Measurements from ENCODE around the gene POLN. TPM values are rescaled to one million over a fixed set of nuclear protein-coding genes. Genes with fewer than 3 reads are reported as not detected.

POLN gene
- total and polyA plus RNA-seq, 2 experiments from 2014 or later, result 1.8 to 4.0 TPM

DNA sequence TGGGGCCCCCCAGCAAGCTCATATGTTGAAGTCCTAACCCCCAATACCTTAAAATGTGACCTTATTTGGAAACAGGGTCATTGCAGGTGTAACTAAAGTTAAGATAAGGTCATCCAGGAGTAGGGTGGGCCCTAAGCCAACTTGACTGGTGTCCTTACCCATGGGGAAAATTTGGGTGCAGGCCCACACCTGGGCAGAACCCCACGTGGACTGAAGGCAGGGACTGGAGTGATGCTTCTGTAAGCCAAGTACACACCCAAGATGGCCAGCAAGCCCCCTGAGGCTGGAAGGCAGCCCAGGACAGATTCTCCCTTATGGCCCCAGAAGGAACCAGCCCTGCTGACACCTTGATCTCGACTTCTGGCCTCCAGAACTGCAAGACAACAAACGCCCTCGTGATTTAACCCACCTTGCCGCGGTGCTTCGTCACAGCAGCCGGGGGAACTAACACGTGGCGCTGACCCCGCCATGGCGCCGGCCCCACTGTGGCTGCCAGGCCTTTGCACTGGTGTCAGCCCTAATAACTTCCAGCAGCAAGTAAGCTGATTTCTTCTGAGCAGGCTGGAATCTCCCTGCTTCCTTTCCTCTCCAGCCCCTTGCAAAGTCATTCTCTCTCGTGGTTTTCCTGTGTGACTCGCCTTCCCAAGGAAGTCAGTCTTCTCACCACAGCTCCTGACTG is 43.2 kb upstream of the POLN start:
- no peaks in the 10 kb centered on the region for H3K4me1 ChIP-seq (ENCODE audit: insufficient read depth)
- no peaks in the 10 kb centered on the region for H3K27me3 ChIP-seq (ENCODE audit: insufficient read depth)
- ATAC-seq (no peak), DNase-seq (ENCODE audit: low spot score) (no peak)
- H3K4me3 Mint-ChIP-seq, result no peak overlapping the region
- no peaks in the 10 kb centered on the region for H3K9me2 ChIP-seq (ENCODE audit: insufficient read depth)
- H3K4me2 ChIP-seq, result no peak overlapping the region
- peaks cover 9% of the 10 kb centered on the region for H3K4me1 Mint-ChIP-seq
- H2AFZ ChIP-seq, result no peak overlapping the region
- no peak overlapping the region for H3K27ac Mint-ChIP-seq
- no peaks in the 10 kb centered on the region for H3F3A ChIP-seq (replicated peaks; ENCODE audit: low read depth)
- H3K36me3 ChIP-seq (ENCODE audit: insufficient read depth), result no peaks in the 10 kb centered on the region
- no peak for TF ChIP-seq POLR2AphosphoS5 (IDR thresholded peaks at IDR 0.05; ENCODE audit: low read depth)
- TF ChIP-seq EZH2phosphoT487 (IDR thresholded peaks at IDR 0.05; ENCODE audit: unreplicated experiment), result no peak
- TF ChIP-seq, protein P1, sequence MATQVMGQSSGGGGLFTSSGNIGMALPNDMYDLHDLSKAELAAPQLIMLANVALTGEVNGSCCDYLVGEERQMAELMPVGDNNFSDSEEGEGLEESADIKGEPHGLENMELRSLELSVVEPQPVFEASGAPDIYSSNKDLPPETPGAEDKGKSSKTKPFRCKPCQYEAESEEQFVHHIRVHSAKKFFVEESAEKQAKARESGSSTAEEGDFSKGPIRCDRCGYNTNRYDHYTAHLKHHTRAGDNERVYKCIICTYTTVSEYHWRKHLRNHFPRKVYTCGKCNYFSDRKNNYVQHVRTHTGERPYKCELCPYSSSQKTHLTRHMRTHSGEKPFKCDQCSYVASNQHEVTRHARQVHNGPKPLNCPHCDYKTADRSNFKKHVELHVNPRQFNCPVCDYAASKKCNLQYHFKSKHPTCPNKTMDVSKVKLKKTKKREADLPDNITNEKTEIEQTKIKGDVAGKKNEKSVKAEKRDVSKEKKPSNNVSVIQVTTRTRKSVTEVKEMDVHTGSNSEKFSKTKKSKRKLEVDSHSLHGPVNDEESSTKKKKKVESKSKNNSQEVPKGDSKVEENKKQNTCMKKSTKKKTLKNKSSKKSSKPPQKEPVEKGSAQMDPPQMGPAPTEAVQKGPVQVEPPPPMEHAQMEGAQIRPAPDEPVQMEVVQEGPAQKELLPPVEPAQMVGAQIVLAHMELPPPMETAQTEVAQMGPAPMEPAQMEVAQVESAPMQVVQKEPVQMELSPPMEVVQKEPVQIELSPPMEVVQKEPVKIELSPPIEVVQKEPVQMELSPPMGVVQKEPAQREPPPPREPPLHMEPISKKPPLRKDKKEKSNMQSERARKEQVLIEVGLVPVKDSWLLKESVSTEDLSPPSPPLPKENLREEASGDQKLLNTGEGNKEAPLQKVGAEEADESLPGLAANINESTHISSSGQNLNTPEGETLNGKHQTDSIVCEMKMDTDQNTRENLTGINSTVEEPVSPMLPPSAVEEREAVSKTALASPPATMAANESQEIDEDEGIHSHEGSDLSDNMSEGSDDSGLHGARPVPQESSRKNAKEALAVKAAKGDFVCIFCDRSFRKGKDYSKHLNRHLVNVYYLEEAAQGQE (IDR thresholded peaks at IDR 0.05; ENCODE audit: unreplicated experiment), result no peak
- no peak for TF ChIP-seq ZNF331 (CRISPR knock-in tag; IDR thresholded peaks at IDR 0.05; ENCODE audit: low read depth)
- no peak for TF ChIP-seq NANOG (IDR thresholded peaks at IDR 0.05; ENCODE audit: borderline replicate concordance)
- TF ChIP-seq, protein P2, sequence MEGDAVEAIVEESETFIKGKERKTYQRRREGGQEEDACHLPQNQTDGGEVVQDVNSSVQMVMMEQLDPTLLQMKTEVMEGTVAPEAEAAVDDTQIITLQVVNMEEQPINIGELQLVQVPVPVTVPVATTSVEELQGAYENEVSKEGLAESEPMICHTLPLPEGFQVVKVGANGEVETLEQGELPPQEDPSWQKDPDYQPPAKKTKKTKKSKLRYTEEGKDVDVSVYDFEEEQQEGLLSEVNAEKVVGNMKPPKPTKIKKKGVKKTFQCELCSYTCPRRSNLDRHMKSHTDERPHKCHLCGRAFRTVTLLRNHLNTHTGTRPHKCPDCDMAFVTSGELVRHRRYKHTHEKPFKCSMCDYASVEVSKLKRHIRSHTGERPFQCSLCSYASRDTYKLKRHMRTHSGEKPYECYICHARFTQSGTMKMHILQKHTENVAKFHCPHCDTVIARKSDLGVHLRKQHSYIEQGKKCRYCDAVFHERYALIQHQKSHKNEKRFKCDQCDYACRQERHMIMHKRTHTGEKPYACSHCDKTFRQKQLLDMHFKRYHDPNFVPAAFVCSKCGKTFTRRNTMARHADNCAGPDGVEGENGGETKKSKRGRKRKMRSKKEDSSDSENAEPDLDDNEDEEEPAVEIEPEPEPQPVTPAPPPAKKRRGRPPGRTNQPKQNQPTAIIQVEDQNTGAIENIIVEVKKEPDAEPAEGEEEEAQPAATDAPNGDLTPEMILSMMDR (conservative IDR thresholded peaks at IDR 0.05; ENCODE audit: low read depth in 2 of 2), result no peak
- TF ChIP-seq, protein P3, sequence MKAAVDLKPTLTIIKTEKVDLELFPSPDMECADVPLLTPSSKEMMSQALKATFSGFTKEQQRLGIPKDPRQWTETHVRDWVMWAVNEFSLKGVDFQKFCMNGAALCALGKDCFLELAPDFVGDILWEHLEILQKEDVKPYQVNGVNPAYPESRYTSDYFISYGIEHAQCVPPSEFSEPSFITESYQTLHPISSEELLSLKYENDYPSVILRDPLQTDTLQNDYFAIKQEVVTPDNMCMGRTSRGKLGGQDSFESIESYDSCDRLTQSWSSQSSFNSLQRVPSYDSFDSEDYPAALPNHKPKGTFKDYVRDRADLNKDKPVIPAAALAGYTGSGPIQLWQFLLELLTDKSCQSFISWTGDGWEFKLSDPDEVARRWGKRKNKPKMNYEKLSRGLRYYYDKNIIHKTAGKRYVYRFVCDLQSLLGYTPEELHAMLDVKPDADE (IDR thresholded peaks at IDR 0.05), result no peak
- TF ChIP-seq CREB1 (CRISPR knock-in tag; IDR thresholded peaks at IDR 0.05; ENCODE audit: low read depth), result no peak
- no peak for TF ChIP-seq EZH2 (IDR thresholded peaks at IDR 0.05; ENCODE audit: low read depth, unreplicated experiment)
- TF ChIP-seq, protein P4, sequence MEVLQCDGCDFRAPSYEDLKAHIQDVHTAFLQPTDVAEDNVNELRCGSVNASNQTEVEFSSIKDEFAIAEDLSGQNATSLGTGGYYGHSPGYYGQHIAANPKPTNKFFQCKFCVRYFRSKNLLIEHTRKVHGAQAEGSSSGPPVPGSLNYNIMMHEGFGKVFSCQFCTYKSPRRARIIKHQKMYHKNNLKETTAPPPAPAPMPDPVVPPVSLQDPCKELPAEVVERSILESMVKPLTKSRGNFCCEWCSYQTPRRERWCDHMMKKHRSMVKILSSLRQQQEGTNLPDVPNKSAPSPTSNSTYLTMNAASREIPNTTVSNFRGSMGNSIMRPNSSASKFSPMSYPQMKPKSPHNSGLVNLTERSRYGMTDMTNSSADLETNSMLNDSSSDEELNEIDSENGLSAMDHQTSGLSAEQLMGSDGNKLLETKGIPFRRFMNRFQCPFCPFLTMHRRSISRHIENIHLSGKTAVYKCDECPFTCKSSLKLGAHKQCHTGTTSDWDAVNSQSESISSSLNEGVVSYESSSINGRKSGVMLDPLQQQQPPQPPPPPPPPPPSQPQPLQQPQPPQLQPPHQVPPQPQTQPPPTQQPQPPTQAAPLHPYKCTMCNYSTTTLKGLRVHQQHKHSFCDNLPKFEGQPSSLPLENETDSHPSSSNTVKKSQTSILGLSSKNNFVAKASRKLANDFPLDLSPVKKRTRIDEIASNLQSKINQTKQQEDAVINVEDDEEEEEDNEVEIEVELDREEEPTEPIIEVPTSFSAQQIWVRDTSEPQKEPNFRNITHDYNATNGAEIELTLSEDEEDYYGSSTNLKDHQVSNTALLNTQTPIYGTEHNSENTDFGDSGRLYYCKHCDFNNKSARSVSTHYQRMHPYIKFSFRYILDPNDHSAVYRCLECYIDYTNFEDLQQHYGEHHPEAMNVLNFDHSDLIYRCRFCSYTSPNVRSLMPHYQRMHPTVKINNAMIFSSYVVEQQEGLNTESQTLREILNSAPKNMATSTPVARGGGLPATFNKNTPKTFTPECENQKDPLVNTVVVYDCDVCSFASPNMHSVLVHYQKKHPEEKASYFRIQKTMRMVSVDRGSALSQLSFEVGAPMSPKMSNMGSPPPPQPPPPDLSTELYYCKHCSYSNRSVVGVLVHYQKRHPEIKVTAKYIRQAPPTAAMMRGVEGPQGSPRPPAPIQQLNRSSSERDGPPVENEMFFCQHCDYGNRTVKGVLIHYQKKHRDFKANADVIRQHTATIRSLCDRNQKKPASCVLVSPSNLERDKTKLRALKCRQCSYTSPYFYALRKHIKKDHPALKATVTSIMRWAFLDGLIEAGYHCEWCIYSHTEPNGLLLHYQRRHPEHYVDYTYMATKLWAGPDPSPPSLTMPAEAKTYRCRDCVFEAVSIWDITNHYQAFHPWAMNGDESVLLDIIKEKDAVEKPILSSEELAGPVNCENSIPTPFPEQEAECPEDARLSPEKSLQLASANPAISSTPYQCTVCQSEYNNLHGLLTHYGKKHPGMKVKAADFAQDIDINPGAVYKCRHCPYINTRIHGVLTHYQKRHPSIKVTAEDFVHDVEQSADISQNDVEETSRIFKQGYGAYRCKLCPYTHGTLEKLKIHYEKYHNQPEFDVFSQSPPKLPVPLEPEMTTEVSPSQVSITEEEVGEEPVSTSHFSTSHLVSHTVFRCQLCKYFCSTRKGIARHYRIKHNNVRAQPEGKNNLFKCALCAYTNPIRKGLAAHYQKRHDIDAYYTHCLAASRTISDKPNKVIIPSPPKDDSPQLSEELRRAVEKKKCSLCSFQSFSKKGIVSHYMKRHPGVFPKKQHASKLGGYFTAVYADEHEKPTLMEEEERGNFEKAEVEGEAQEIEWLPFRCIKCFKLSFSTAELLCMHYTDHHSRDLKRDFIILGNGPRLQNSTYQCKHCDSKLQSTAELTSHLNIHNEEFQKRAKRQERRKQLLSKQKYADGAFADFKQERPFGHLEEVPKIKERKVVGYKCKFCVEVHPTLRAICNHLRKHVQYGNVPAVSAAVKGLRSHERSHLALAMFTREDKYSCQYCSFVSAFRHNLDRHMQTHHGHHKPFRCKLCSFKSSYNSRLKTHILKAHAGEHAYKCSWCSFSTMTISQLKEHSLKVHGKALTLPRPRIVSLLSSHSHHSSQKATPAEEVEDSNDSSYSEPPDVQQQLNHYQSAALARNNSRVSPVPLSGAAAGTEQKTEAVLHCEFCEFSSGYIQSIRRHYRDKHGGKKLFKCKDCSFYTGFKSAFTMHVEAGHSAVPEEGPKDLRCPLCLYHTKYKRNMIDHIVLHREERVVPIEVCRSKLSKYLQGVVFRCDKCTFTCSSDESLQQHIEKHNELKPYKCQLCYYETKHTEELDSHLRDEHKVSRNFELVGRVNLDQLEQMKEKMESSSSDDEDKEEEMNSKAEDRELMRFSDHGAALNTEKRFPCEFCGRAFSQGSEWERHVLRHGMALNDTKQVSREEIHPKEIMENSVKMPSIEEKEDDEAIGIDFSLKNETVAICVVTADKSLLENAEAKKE (CRISPR knock-in tag; IDR thresholded peaks at IDR 0.05), result no peak
- no peak for TF ChIP-seq ZNF114 (CRISPR knock-in tag; IDR thresholded peaks at IDR 0.05)
- TF ChIP-seq STAT1 (IDR thresholded peaks at IDR 0.05; ENCODE audit: unreplicated experiment), result no peak
- no peaks in the 10 kb centered on the region for H4K20me1 ChIP-seq (replicated peaks; ENCODE audit: insufficient read depth)
- no peak overlapping the region for H3K4me3 ChIP-seq
- H3K27me3 Mint-ChIP-seq (ENCODE audit: insufficient read depth, low read depth, poor library complexity), result peaks cover 15% of the 10 kb centered on the region
- H3K79me2 ChIP-seq (replicated peaks; ENCODE audit: insufficient read depth), result no peaks in the 10 kb centered on the region
- no peaks in the 10 kb centered on the region for H3K9me3 Mint-ChIP-seq
- no peak overlapping the region for H3K27ac ChIP-seq (ENCODE audit: low read depth)
- no peaks in the 10 kb centered on the region; the same call in 2 of the 3 replicates for H3K36me3 Mint-ChIP-seq (ENCODE audit: low read depth)
